ENCODE measurements around the gene EIF3F.
"Not testable (repeated sequence)": the region's sequence is repeated elsewhere in the genome, so short reads cannot be mapped to it uniquely, and the experiment has no call there.

Gene EIF3F

GRCh38 chr11:7986768-7987559 is at the start of gene EIF3F:
Gene EIF3F, plus strand, starts transcription at chr11:7987337. Its CDS starts 16 bp downstream, at chr11:7987353.
- peak; percentile 95 to 99 (median 99) for DNase-seq

GRCh38 chr11:7941146-7941545 is 46.0 kb upstream of the EIF3F start:
- no peak for DNase-seq

DNA sequence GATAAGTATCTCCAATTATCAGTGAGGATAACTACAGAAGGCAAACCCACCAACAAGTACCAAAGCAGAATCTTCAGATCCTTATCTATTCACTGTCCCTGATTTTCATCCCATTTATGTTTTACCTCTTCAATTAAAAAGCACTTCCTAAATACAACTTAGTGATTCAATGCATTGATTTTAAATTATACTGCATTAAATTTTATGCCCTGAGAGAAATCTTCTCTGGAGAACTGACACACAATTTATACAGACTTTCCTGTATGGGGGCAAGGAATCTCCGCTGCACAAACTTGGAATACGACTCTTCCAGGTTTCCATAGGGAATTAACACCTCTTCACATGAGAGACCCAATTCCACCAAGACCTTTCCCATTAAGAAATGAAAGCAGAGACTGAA is 45.5 kb upstream of the EIF3F start, which contains the start of gene OR10A3:
Gene OR10A3 (minus strand): TSS at position 101 of the 400 bp plus-strand sequence. CDS start 2,188 bp downstream, outside the sequence.
- no peak for DNase-seq

DNA sequence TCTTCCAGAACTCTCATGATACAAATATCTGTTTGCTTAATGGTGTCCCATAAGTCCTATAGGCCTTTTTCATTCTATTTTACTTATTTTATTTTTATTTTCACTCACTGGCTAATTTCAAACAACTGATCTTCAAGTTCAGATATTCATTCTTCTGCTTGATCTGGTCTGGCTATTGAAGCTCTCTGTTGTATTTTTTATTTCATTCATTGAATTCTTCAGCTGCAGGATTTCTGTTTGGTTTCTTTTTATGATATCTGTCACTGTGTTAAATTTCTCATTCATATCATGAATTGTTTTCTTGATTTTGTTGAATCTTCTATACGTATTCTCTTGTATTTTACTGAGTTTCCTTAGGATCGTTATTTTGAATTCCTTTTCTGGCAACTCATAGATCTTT is 43.0 kb upstream of the EIF3F start:
- DNase-seq, result no peak

DNA sequence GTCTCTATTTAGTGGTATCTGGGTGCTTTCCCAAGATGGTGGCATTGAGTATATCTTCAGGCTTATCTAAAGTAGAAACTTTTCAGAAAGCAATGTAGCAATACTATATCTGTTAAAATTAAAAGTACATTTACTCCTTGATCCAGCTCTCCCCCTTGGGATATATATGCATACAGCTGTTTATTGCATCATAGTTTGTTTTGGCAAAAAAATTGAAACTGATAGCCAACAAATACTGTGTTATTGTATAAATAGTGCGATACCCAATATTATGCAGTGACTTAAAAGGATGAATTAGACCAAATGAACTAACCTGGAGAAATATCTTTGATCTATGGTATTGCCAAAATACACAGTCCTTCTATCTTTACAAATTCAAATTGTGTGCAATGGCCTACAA is 37.2 kb upstream of the EIF3F start:
- DNase-seq, result no peak

GRCh38 chr11:7955191-7955590 is 31.9 kb upstream of the EIF3F start:
- no peak for DNase-seq

- DNase-seq, result no peak
Measured at GRCh38 chr11:7964261-7964660, 22.9 kb upstream of the EIF3F start.

DNA sequence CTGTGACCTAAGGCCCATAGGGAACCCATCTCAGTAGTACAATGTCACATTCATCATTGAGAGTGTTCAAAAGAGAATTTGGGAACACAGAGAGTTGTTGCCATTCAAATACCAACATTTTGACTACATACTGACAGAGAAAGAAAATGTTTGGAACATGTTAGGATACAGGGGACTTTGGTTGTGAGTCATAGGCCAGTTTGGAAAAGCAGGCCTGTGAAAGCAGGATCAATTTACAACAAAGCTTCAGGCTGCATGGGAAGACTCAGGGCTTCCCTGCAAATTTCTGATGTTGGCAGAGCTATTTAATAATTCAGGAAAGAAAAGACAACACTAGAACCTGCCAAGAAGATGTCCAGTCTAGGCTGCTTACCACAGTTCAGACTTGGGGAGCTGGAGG is 22.3 kb upstream of the EIF3F start:
- no peak for DNase-seq

DNA sequence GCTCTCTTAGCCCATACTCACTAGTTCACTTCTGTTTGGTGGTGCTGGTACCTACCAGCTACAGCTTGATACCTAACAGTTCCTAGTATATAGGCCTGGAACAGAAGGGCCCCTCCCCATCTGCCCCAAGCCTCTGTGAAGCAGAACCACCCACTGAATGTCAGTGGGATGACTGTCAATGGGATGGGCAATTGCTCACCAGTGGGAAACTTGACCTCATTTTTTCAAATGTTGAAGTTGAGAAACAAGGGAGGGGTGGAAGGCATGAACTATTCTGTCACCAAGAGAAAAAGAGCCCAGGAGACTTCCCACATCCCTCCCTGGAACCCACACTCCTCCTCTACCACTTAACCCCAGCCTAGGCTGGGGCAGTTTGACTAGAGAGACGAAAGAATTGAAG is 21.8 kb upstream of the EIF3F start, which contains the start of gene NLRP10:
Gene NLRP10 (minus strand): TSS at position 62 of the 400 bp plus-strand sequence. CDS start 1,952 bp downstream, outside the sequence.
- no peak for DNase-seq

- DNase-seq, result no peak
Measured at GRCh38 chr11:7967097-7967496, 20.0 kb upstream of the EIF3F start.

DNA sequence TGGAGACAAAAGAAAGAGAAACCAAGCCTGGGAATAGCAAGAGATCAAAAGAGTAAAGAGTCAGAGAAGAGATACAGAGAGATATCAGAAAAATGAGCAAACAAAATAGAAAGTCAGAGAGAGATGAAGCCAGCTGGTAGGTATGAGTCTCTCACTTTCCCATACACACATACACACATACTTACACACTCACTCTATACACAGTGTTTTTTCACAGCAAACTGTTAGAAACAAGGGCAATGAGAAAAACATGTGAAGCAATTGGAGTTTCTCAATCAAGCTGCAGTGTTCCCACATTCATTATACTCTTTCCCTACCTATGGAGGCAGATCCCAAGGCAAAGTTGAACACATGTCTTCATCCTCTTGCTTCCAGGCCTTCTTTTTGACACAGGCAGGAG is 19.3 kb upstream of the EIF3F start:
- DNase-seq, result no peak

- DNase-seq, result no peak
Measured at GRCh38 chr11:7968686-7969085, 18.5 kb upstream of the EIF3F start.

GRCh38 chr11:7969756-7970646 is 17.1 kb upstream of the EIF3F start:
- no peak for DNase-seq

GRCh38 chr11:7971846-7972245 is 15.3 kb upstream of the EIF3F start:
- no peak for DNase-seq

DNA sequence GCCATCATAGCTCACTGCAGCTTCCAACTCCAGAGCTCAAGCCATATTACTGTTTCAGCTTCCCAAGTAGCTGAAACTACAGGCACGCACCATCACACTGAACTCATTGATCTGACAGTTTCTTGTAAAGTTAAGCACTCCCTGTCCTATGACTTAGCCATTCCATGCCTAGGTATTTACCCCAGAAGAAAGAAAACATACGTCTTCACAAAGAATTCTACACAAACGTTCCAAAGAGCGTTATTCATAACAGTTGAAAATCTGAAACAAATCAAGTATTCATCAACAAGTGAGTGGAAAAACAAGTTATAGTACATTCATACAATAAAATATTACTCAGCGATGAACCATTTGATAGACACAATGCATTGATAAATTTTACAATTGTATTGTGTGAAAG is 14.1 kb upstream of the EIF3F start:
- no peak for DNase-seq

DNA sequence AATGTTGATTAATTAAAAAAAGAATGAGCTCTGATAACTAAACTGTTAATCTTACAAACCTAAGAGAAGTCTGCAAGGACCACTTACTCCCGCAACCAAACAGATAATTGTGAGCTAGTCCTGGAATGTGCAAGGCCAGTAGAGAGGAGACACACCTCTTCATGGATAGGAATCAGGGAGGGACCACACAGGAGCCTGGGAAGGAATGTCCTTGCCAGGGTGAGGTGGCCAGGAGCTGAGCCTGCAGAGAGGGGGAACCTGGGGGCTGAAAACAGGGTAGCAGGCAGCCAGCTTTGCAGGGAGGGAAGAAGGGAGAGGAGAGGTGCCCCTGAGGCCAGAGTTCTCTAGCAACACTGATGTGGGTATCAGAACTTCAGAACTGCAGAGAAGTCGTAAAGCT is 12.5 kb upstream of the EIF3F start:
- DNase-seq, result no peak

GRCh38 chr11:7977232-7977917 is 9.8 kb upstream of the EIF3F start:
- peak in 2 of 3 donors; percentile 25 to 28 for DNase-seq

- no peak for DNase-seq
Measured at GRCh38 chr11:7981619-7982157, 5.4 kb upstream of the EIF3F start.

- DNase-seq, result no peak
Measured at GRCh38 chr11:7982582-7983119, 4.5 kb upstream of the EIF3F start.

- no peak for DNase-seq
Measured at GRCh38 chr11:7983832-7984590, 3.1 kb upstream of the EIF3F start.

DNA sequence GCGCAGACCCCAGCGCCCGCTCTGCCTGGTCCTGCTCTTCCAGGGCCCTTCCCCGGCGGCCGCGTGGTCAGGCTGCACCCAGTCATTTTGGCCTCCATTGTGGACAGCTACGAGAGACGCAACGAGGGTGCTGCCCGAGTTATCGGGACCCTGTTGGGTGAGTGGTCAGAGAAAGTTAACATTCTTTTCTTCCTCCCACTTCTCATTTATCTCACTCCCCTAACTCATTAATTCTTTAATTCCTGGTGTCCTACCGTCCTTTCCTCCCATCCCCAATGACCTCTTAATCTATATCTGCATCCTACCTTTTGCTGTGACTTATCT is 385 bp downstream of the EIF3F start:
- not testable (repeated sequence) for DNase-seq
